Measurements from ENCODE around the gene CX3CR1. TPM values are rescaled to one million over a fixed set of nuclear protein-coding genes. Genes with fewer than 3 reads are reported as not detected.

CX3CR1 gene
- total RNA-seq, 1 donor from 2014 or later = not detected

GRCh38 chr3:39216176-39216790 is 63.6 kb downstream of the CX3CR1 start:
- TF ChIP-seq CTCF (IDR thresholded peaks at IDR 0.05; ENCODE audit: insufficient read depth, low read length, poor library complexity, severe bottlenecking) = no peak
- H3K4me3 ChIP-seq (ENCODE audit: low read depth, low read length) = no peak overlapping the region

GRCh38 chr3:39213613-39214012 is 66.2 kb downstream of the CX3CR1 start:
- H3K27me3 ChIP-seq (ENCODE audit: control insufficient read depth, insufficient read depth, low read length) = no peaks in the 10 kb centered on the region
- TF ChIP-seq CTCF (IDR thresholded peaks at IDR 0.05; ENCODE audit: insufficient read depth, low read length, poor library complexity, severe bottlenecking) = no peak
- DNase-seq (ENCODE audit: low read depth) = no peak
- H3K36me3 ChIP-seq (ENCODE audit: control insufficient read depth, insufficient read depth, low read length) = no peaks in the 10 kb centered on the region
- H3K4me3 ChIP-seq (ENCODE audit: low read depth, low read length) = no peak overlapping the region

More at GRCh38 chr3:39216176-39216790, 63.6 kb downstream of the CX3CR1 start:
- no peak for DNase-seq (ENCODE audit: low read depth)
- Histone ChIP-seq H3K27me3 (ENCODE audit: control insufficient read depth, insufficient read depth, low read length) (no peaks in the 10 kb centered on the region), H3K36me3 (ENCODE audit: control insufficient read depth, insufficient read depth, low read length) (no peaks in the 10 kb centered on the region)

Other genes starting within 250 kb of the CX3CR1 start
- gene SCN11A, start 228.1 kb downstream of the CX3CR1 start, total RNA-seq = 0.04 and 0.27 TPM in 2 replicates
- gene WDR48, start 228.0 kb downstream of the CX3CR1 start, total RNA-seq = 31.5 and 33.2 TPM in 2 replicates
- 34.8 and 43.5 TPM in 2 replicates for gene GORASP1, start 172.4 kb downstream of the CX3CR1 start, total RNA-seq
- 2.3 and 6.7 TPM in 2 replicates for gene TTC21A, start 172.4 kb downstream of the CX3CR1 start, total RNA-seq
- gene CSRNP1, start 126.4 kb downstream of the CX3CR1 start, total RNA-seq = 27.5 and 30.8 TPM in 2 replicates
- gene XIRP1, start 87.4 kb downstream of the CX3CR1 start, total RNA-seq = 0.08 TPM in 1 of 2 replicates, not detected in the other
- not detected in 2 replicates for gene CCR8, start 49.7 kb upstream of the CX3CR1 start, total RNA-seq
- 30.8 and 50.2 TPM in 2 replicates for gene SLC25A38, start 103.3 kb upstream of the CX3CR1 start, total RNA-seq
- 2,479 and 2,486 TPM in 2 replicates for gene RPSA, start 126.7 kb upstream of the CX3CR1 start, total RNA-seq
- 0.08 and 0.75 TPM in 2 replicates for gene MOBP, start 187.6 kb upstream of the CX3CR1 start, total RNA-seq

Measured in kidney epithelial cell (primary cell).